OCI-LY7 (cell line): ENCODE measurements around the gene APBB2. TPM values are rescaled to one million over a fixed set of nuclear protein-coding genes. Genes with fewer than 3 reads are reported as not detected.

Experiments used
- BruUV-seq: library from RNA; stranded (reverse); fragments of 400-500 nt; replicated peaks from 2 replicates; lab custom pipeline; 2021; lab: Mats Ljungman, UMichigan
- CTCF ChIA-PET: fragments of 300-600 bp; sonication (Branson Sonifier 250); formaldehyde crosslinking; loops from one replicate; lab custom pipeline; 2022; ENCODE audit warnings: antibody characterized with exemption; ENCODE audit not compliant: unreplicated experiment; lab: Charles Lee
- POLR2A ChIA-PET: fragments of 300-600 bp; sonication (Branson Sonifier 250); formaldehyde crosslinking; loops from one replicate; lab custom pipeline; 2022; ENCODE audit warnings: antibody characterized with exemption; lab: Charles Lee
- DNase-seq: peaks from one replicate; pipeline ENCODE4 v3.0.0-alpha.2; 2015; ENCODE audit warnings: low spot score
- H2AFZ ChIP-seq: fragments of 200-600 bp; sonication (generic), shearing (Covaris generic); 2 replicates; pipeline ENCODE4 v1.6.1; 2014; ENCODE audit warnings: mild to moderate bottlenecking, antibody characterized with exemption, low read length, moderate library complexity
- H3K27ac ChIP-seq: fragments of 200-600 bp; sonication (generic); 2 replicates; pipeline ENCODE4 v1.5.1; 2014; ENCODE audit warnings: mixed run types, low read depth, mild to moderate bottlenecking, moderate library complexity, low read length, inconsistent platforms; ENCODE audit not compliant: poor library complexity, severe bottlenecking
- H3K36me3 ChIP-seq: fragments of 200-600 bp; sonication (generic); 2 replicates; pipeline ENCODE4 v1.6.1; 2014; ENCODE audit warnings: mild to moderate bottlenecking, antibody characterized with exemption, low read length, moderate library complexity, mixed read lengths; ENCODE audit not compliant: insufficient read depth
- H3K4me1 ChIP-seq: fragments of 200-600 bp; sonication (generic); 2 replicates; pipeline ENCODE4 v1.5.1; 2014; ENCODE audit warnings: mild to moderate bottlenecking, low read length; ENCODE audit not compliant: insufficient read depth, poor library complexity, severe bottlenecking
- H3K4me2 ChIP-seq: fragments of 200-600 bp; sonication (generic); 2 replicates; pipeline ENCODE4 v1.6.1; 2014; ENCODE audit warnings: mild to moderate bottlenecking, low read length
- H3K4me3 ChIP-seq: fragments of 200-600 bp; sonication (generic); 2 replicates; pipeline ENCODE4 v1.5.1; 2014; ENCODE audit warnings: mild to moderate bottlenecking, low read depth, low read length; ENCODE audit not compliant: poor library complexity, severe bottlenecking
- H3K79me2 ChIP-seq: fragments of 200-600 bp; sonication (generic); 2 replicates; pipeline ENCODE4 v1.6.1; 2016; ENCODE audit warnings: low read depth, mild to moderate bottlenecking, low read length, moderate library complexity, mixed read lengths; ENCODE audit not compliant: insufficient read depth
- H3K9me2 ChIP-seq: fragments of 200-600 bp; sonication (generic); 2 replicates; pipeline ENCODE4 v1.6.1; 2016; ENCODE audit warnings: mild to moderate bottlenecking, low read length, mixed read lengths; ENCODE audit not compliant: insufficient read depth
- H3K9me3 ChIP-seq: fragments of 200-600 bp; sonication (generic); 2 replicates; pipeline ENCODE4 v1.6.1; 2014; ENCODE audit warnings: mild to moderate bottlenecking, mixed run types, low read length, mixed read lengths
- H4K20me1 ChIP-seq: fragments of 200-600 bp; sonication (generic); 2 replicates; pipeline ENCODE4 v1.6.1; 2014; ENCODE audit warnings: mild to moderate bottlenecking, antibody characterized with exemption, low read length, moderate library complexity, mixed read lengths; ENCODE audit not compliant: insufficient read depth
- EZH2phosphoT487 ChIP-seq: fragments of 200-600 bp; sonication (generic); IDR thresholded peaks from 2 replicates; pipeline ENCODE4 v1.6.1; 2018; ENCODE audit warnings: low read depth, borderline replicate concordance, mild to moderate bottlenecking, mixed run types, antibody characterized with exemption, low read length, moderate library complexity, mixed read lengths
- intact Hi-C: fragments of 100-400 bp; cut with micrococcal nuclease; formaldehyde crosslinking; loops from one replicate; pipeline ENCODE4 v1.10.0; 2022; ENCODE audit not compliant: unreplicated experiment
- total RNA-seq, 2 experiments: library from RNA; depleted of rRNA in 1 of 2; stranded (reverse); fragments of >200 nt in 1 of 2; shearing (Covaris generic) in 1 of 2; gene quantifications; 2 replicates each; pipeline ENCODE4 v1.2.3, GENCODE V29; 2014 to 2022
- TF ChIP-seq, protein P1 (sequence below): fragments of 200-600 bp; sonication (generic); conservative IDR thresholded peaks from 2 replicates; pipeline ENCODE4 v1.5.1; 2014; ENCODE audit warnings: mild to moderate bottlenecking, antibody characterized with exemption, low read length, moderate library complexity, mixed read lengths

The APBB2 gene
- total RNA-seq, 2 experiments from 2014 or later = 66.4 to 88.5 TPM

GRCh38 chr4:41209187-41209586 lies 5.2 kb downstream of the APBB2 start:
- intact Hi-C loops = no loop called here
- CTCF ChIA-PET = interaction anchor here (1.3 kb wide), 1 partner anchor 232 kb away, joined by 4 read pairs; no protein-coding TSS in a partner anchor
- no TSS peak for BruUV-seq
- Histone ChIP-seq H3K27ac (no peak overlapping the region), H3K4me2 (no peak overlapping the region), H4K20me1 (peaks cover 25% of the 10 kb centered on the region; the same call in 1 of the 2 replicates), H3K4me3 (no peak overlapping the region), H3K9me3 (no peaks in the 10 kb centered on the region), H3K4me1 (peaks cover 33% of the 10 kb centered on the region), H3K36me3 (no peaks in the 10 kb centered on the region), H3K79me2 (peaks cover 86% of the 10 kb centered on the region), H3K9me2 (no peaks in the 10 kb centered on the region), H2AFZ (no peak overlapping the region)
- DNase-seq = no peak
- POLR2A ChIA-PET = interaction anchor here (0.6 to 1.1 kb wide), 4 partner anchors 9 to 285 kb away, joined by 3 to 4 read pairs (median 4); partner anchors contain the start of gene UCHL1
- no peak for TF ChIP-seq EZH2phosphoT487
- TF ChIP-seq, protein P1, sequence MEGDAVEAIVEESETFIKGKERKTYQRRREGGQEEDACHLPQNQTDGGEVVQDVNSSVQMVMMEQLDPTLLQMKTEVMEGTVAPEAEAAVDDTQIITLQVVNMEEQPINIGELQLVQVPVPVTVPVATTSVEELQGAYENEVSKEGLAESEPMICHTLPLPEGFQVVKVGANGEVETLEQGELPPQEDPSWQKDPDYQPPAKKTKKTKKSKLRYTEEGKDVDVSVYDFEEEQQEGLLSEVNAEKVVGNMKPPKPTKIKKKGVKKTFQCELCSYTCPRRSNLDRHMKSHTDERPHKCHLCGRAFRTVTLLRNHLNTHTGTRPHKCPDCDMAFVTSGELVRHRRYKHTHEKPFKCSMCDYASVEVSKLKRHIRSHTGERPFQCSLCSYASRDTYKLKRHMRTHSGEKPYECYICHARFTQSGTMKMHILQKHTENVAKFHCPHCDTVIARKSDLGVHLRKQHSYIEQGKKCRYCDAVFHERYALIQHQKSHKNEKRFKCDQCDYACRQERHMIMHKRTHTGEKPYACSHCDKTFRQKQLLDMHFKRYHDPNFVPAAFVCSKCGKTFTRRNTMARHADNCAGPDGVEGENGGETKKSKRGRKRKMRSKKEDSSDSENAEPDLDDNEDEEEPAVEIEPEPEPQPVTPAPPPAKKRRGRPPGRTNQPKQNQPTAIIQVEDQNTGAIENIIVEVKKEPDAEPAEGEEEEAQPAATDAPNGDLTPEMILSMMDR = no peak

DNA sequence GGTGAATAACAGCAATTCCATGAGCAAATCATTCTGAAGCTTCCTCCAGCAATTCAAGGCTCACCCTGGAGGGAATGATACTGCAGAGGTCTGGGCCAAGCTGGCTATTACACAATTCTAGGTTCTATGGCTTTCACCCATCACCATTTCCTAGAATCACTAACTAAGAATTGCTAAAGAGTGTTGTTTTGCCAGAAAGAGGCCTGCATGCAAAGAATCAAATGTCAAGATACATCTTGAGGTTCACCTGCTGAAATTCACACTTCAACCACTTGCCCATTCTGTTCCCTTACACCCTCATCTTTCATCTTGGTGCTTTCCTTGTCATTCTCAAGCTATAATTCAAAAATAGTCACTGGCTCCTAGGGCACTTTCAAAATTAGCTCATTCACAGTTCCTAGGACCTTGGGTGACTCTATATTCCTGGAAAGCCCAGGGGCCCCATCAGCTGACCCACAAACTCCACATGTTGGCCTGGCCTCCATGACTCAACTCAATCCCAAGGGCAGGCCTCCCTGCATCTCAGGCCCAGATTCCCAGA lies 7.0 kb downstream of the APBB2 start:
- H3K9me2 ChIP-seq = no peaks in the 10 kb centered on the region
- H3K27ac ChIP-seq = no peak overlapping the region
- intact Hi-C loops = no loop called here
- CTCF ChIA-PET = no interaction called here
- no TSS peak for BruUV-seq
- H4K20me1 ChIP-seq = peaks cover 16% of the 10 kb centered on the region; the same call in 1 of the 2 replicates
- H3K79me2 ChIP-seq = peaks cover 83% of the 10 kb centered on the region
- no peaks in the 10 kb centered on the region for H3K9me3 ChIP-seq
- no peak overlapping the region for H2AFZ ChIP-seq
- H3K36me3 ChIP-seq = no peaks in the 10 kb centered on the region
- no peak overlapping the region for H3K4me2 ChIP-seq
- H3K4me1 ChIP-seq = peaks cover 28% of the 10 kb centered on the region
- POLR2A ChIA-PET = interaction anchor here (0.6 to 1.6 kb wide), 6 partner anchors 9 to 271 kb away, joined by 3 to 10 read pairs (median 4); no protein-coding TSS in a partner anchor
- DNase-seq = no peak
- no peak overlapping the region for H3K4me3 ChIP-seq
- no peak for TF ChIP-seq EZH2phosphoT487

GRCh38 chr4:41205854-41206460 lies 8.4 kb downstream of the APBB2 start:
- DNase-seq = no peak
- Histone ChIP-seq H4K20me1 (peaks cover 9% of the 10 kb centered on the region; the same call in 1 of the 2 replicates), H3K4me3 (no peak overlapping the region), H3K79me2 (peaks cover 76% of the 10 kb centered on the region), H3K9me3 (no peaks in the 10 kb centered on the region), H3K9me2 (no peaks in the 10 kb centered on the region), H3K27ac (no peak overlapping the region), H2AFZ (no peak overlapping the region), H3K4me2 (no peak overlapping the region), H3K4me1 (peaks cover 20% of the 10 kb centered on the region), H3K36me3 (no peaks in the 10 kb centered on the region)
- TF ChIP-seq, protein P1 = no peak
- TF ChIP-seq EZH2phosphoT487 = no peak
- CTCF ChIA-PET = interaction anchor here (0.7 kb wide), 1 partner anchor 53 kb away, joined by 3 read pairs; no protein-coding TSS in a partner anchor
- no TSS peak for BruUV-seq
- intact Hi-C loops = no loop called here
- POLR2A ChIA-PET = interaction anchor here (0.6 to 1.5 kb wide), 6 partner anchors 11 to 229 kb away, joined by 3 to 6 read pairs (median 3); no protein-coding TSS in a partner anchor
